HL-60 (cell line): ENCODE data around the gene TPD52L1.

Experiments
- DNase-seq, 2 experiments: peaks; one replicate each; pipeline ENCODE4 v3.0.0-alpha.2; 2010 to 2020; ENCODE audit warnings: low read depth in 1 of 2, low spot score in 1 of 2
- H3K27ac ChIP-seq: fragments of 250-450 bp; sonication (Bioruptor Pico); replicated peaks from 2 replicates; pipeline ENCODE4 v1.5.1; 2020; ENCODE audit warnings: mild to moderate bottlenecking, moderate library complexity
- H3K27me3 ChIP-seq: fragments of 250-450 bp; sonication (Bioruptor Pico); 2 replicates; pipeline ENCODE4 v1.5.1; 2021; ENCODE audit warnings: mild to moderate bottlenecking, moderate library complexity; ENCODE audit not compliant: insufficient read depth, poor library complexity, severe bottlenecking
- H3K4me3 ChIP-seq: replicated peaks from 2 replicates; pipeline ENCODE4 v1.5.1; 2011; ENCODE audit warnings: mild to moderate bottlenecking, control low read depth, low read length; ENCODE audit not compliant: insufficient read depth
- CTCF ChIP-seq: IDR thresholded peaks from one replicate; pipeline ENCODE4 v1.5.1; 2011; ENCODE audit warnings: low read length, control low read depth, inconsistent platforms; ENCODE audit not compliant: insufficient read depth
- GABPA ChIP-seq: IDR thresholded peaks from 2 replicates; pipeline ENCODE4 v1.6.1; 2012; ENCODE audit warnings: low read depth
- POLR2AphosphoS5 ChIP-seq: IDR thresholded peaks from 2 replicates; pipeline ENCODE4 v1.6.1; 2012; ENCODE audit warnings: low read depth
- REST ChIP-seq: IDR thresholded peaks from 2 replicates; pipeline ENCODE4 v1.6.1; 2012; ENCODE audit warnings: low read depth; ENCODE audit not compliant: insufficient replicate concordance
- SPI1 ChIP-seq: IDR thresholded peaks from 2 replicates; pipeline ENCODE4 v1.6.1; 2012; ENCODE audit warnings: low read depth, mild to moderate bottlenecking, borderline replicate concordance

The TPD52L1 gene

GRCh38 chr6:125182237-125183008 is 28.9 kb downstream of the TPD52L1 start:
- Histone ChIP-seq H3K27me3 (no peaks in the 10 kb centered on the region), H3K27ac (no peak overlapping the region), H3K4me3 (no peak overlapping the region)
- TF ChIP-seq GABPA, result no peak
- no peak for TF ChIP-seq SPI1
- TF ChIP-seq CTCF, result no peak
- no peak for TF ChIP-seq POLR2AphosphoS5
- no peak for TF ChIP-seq REST
- DNase-seq, result no peak

GRCh38 chr6:125183391-125183790 is 29.8 kb downstream of the TPD52L1 start:
- TF ChIP-seq CTCF (no peak), REST (no peak), GABPA (no peak), POLR2AphosphoS5 (no peak)
- H3K27ac ChIP-seq, result no peak overlapping the region
- H3K27me3 ChIP-seq, result no peaks in the 10 kb centered on the region
- no peak for DNase-seq
- no peak overlapping the region for H3K4me3 ChIP-seq

- DNase-seq, result no peak
- Histone ChIP-seq H3K27ac (no peak overlapping the region), H3K27me3 (peaks cover 3% of the 10 kb centered on the region), H3K4me3 (no peak overlapping the region)
- no peak for TF ChIP-seq GABPA
- no peak for TF ChIP-seq POLR2AphosphoS5
- TF ChIP-seq REST, result no peak
Observed at GRCh38 chr6:125188037-125188436, 34.5 kb downstream of the TPD52L1 start.
